ENCODE results near the gene GAPVD1.

GAPVD1 gene

DNA sequence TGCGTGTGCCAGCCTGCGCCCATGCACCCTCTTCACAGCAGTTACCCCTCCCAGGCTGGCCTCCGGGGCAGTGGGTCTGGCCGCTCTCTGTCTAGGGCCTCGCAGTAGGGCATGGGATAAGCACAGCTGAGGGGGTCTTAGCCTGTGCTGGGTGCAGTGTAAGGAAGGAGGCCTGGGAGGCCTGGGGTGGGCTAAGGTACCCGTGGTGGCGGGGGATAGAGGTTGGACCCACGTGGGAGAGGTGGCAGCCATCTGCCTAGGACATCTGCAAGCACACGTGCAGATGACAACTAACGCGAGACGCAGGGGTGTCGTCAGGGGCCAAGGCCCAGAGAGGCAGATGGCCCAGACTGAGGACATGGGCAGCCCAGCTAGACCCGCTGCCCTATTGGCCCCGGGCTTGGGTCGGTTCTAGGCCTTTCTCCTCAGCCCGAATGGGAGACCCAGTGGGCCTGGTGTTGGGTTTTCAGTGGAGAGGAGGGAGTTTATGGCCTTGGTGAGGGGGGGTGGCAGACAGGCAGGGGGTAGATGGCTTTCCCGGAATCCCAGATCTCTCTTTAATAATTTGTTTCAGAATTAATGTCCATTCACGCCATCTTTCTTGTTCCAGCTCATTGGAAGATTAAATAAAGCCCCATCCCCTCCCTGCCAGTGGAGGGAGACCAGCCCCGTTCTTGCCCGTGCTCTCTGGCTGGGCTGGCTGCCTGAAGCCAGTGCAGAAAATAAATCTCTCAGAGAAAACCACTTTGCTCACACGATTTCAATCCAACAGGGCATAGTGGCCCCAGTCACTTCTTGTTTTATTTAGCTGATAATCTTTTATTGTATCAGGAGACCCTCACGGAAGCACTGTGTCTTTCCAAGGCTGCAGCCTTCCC, 154.2 kb downstream of the GAPVD1 start:
- no peak for DNase-seq (ENCODE audit: low read depth)
- H3K4me3 ChIP-seq (ENCODE audit: low read depth, low read length): no peak overlapping the region

GRCh38 chr9:125416517-125416916, 154.9 kb downstream of the GAPVD1 start:
- H3K4me3 ChIP-seq (ENCODE audit: low read depth, low read length): no peak overlapping the region
- DNase-seq (ENCODE audit: low read depth): no peak

Data from skeletal muscle cell (primary cell).